ENCODE data around the gene SAA1. TPM values are rescaled to one million over a fixed set of nuclear protein-coding genes. Genes with fewer than 3 reads are reported as not detected.

The SAA1 gene
- polyA plus RNA-seq, 1 donor (not counting 4 experiments of a cell fraction or from before 2014, with no cell fraction given), result 27.5 TPM

- H4K20me1 ChIP-seq (ENCODE audit: control insufficient read depth, extremely low read depth, insufficient read depth, low read length), result no peaks in the 10 kb centered on the region
- H3K4me1 ChIP-seq (ENCODE audit: control insufficient read depth, extremely low read depth, insufficient read depth, low read length), result peaks cover 32% of the 10 kb centered on the region
- no peak overlapping the region for H2AFZ ChIP-seq (ENCODE audit: control insufficient read depth, low read length)
- H3K9me3 ChIP-seq (ENCODE audit: control insufficient read depth, low read depth, low read length), result no peaks in the 10 kb centered on the region
- H3K79me2 ChIP-seq (ENCODE audit: control insufficient read depth, insufficient read depth, low read length), result peaks cover 2% of the 10 kb centered on the region
- H3K9me1 ChIP-seq (ENCODE audit: control insufficient read depth, extremely low read depth, insufficient read depth, low read length), result no peaks in the 10 kb centered on the region
- no peak overlapping the region for H3K4me2 ChIP-seq (ENCODE audit: control insufficient read depth, extremely low read depth, insufficient read depth, low read depth, low read length)
- FAIRE-seq, result no peak
- H3K27ac ChIP-seq (ENCODE audit: control insufficient read depth, insufficient read depth, low read length), result peak overlapping the region; percentile 44
- no peak overlapping the region for H3K9ac ChIP-seq (ENCODE audit: control insufficient read depth, extremely low read depth, insufficient read depth, low read length)
- H3K36me3 ChIP-seq (ENCODE audit: control insufficient read depth in 2 of 2, extremely low read depth in 1 of 2, insufficient read depth in 2 of 2, low read length in 2 of 2), result peaks cover 11 to 20% of the 10 kb centered on the region in 2 experiments
- no peaks in the 10 kb centered on the region for H3K27me3 ChIP-seq (ENCODE audit: control insufficient read depth, extremely low read depth, insufficient read depth, low read length)
- no peak for DNase-seq (ENCODE audit: low read depth, low spot score)
- dilution Hi-C loops (cut with MboI; ENCODE audit: extremely low pct_ligation_motif_present, low sequenced_read_pairs), result no loop called here
- TF ChIP-seq CTCF (optimal IDR thresholded peaks at IDR 0.05 in 1 of 3, IDR thresholded peaks at IDR 0.05 in 1 of 3, conservative IDR thresholded peaks at IDR 0.05 in 1 of 3; ENCODE audit: extremely low read depth in 1 of 3, insufficient read depth in 2 of 3, low read length in 3 of 3) (no peak), EZH2 (IDR thresholded peaks at IDR 0.05; ENCODE audit: low read length) (no peak)
- no peak overlapping the region for H3K4me3 ChIP-seq (ENCODE audit: control insufficient read depth in 2 of 3, extremely low read depth in 1 of 3, insufficient read depth in 2 of 3, low read depth in 1 of 3, low read length in 3 of 3)
Measured at GRCh38 chr11:18308242-18308641, 42.2 kb downstream of the SAA1 start.

GRCh38 chr11:18309691-18310090 is 43.6 kb downstream of the SAA1 start:
- no peak for DNase-seq (ENCODE audit: low read depth, low spot score)
- Histone ChIP-seq H3K79me2 (ENCODE audit: control insufficient read depth, insufficient read depth, low read length) (peaks cover 3% of the 10 kb centered on the region), H3K4me2 (ENCODE audit: control insufficient read depth, extremely low read depth, insufficient read depth, low read depth, low read length) (no peak overlapping the region), H3K4me3 (ENCODE audit: control insufficient read depth in 2 of 3, extremely low read depth in 1 of 3, insufficient read depth in 2 of 3, low read depth in 1 of 3, low read length in 3 of 3) (no peak overlapping the region), H3K27me3 (ENCODE audit: control insufficient read depth, extremely low read depth, insufficient read depth, low read length) (no peaks in the 10 kb centered on the region), H3K4me1 (ENCODE audit: control insufficient read depth, extremely low read depth, insufficient read depth, low read length) (peaks cover 39% of the 10 kb centered on the region), H3K9me3 (ENCODE audit: control insufficient read depth, low read depth, low read length) (no peaks in the 10 kb centered on the region), H3K36me3 (ENCODE audit: control insufficient read depth in 2 of 2, extremely low read depth in 1 of 2, insufficient read depth in 2 of 2, low read length in 2 of 2) (peaks cover 9 to 16% of the 10 kb centered on the region in 2 experiments), H4K20me1 (ENCODE audit: control insufficient read depth, extremely low read depth, insufficient read depth, low read length) (no peaks in the 10 kb centered on the region), H3K9me1 (ENCODE audit: control insufficient read depth, extremely low read depth, insufficient read depth, low read length) (no peaks in the 10 kb centered on the region), H3K27ac (ENCODE audit: control insufficient read depth, insufficient read depth, low read length) (no peak overlapping the region), H2AFZ (ENCODE audit: control insufficient read depth, low read length) (no peak overlapping the region), H3K9ac (ENCODE audit: control insufficient read depth, extremely low read depth, insufficient read depth, low read length) (no peak overlapping the region)
- dilution Hi-C loops (cut with MboI; ENCODE audit: extremely low pct_ligation_motif_present, low sequenced_read_pairs), result no loop called here
- no peak for TF ChIP-seq EZH2 (IDR thresholded peaks at IDR 0.05; ENCODE audit: low read length)
- TF ChIP-seq CTCF (optimal IDR thresholded peaks at IDR 0.05 in 1 of 3, IDR thresholded peaks at IDR 0.05 in 1 of 3, conservative IDR thresholded peaks at IDR 0.05 in 1 of 3; ENCODE audit: extremely low read depth in 1 of 3, insufficient read depth in 2 of 3, low read length in 3 of 3), result no peak
- FAIRE-seq, result no peak

Measured in keratinocyte (primary cell).